GM21717 (cell line): ENCODE data around the gene HESX1.

Source experiments
- ATAC-seq: cut with Tn5 transposase; IDR thresholded peaks from one replicate; pipeline ENCODE4 v1.9.1; 2021; ENCODE audit warnings: mild to moderate bottlenecking, moderate library complexity; ENCODE audit not compliant: unreplicated experiment

Gene HESX1

DNA sequence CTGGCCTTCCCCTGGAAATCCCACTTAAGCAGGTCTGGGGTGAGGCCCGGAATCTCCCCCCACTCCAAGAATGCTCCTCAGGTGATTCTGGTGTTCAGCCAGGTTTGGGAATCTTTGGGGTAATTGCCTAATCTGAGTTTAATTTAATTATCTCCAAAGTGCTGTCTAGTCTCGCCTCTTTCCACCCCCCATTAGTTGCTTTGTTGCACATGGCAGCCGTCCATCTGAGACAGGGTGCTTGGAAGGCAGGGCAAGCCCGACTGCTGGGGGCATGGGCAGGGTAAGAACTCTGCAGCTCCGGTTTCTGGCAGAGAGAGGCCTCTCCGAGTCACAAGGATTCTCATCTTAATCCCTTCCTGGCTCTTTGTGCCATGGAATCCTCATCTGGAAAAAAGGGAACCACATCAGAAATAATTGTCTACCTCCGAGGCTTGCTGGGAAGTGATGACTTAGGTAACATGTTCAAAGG lies 49.6 kb downstream of the HESX1 start:
- no peak for ATAC-seq
